A673 (cell line): ENCODE data around the gene VPS13D.

ENCODE experiments used
- EZH2 ChIP-seq: fragments of 200-600 bp; sonication (generic); IDR thresholded peaks from 2 replicates; pipeline ENCODE4 v1.6.1; 2017; ENCODE audit warnings: borderline replicate concordance, low read depth, mild to moderate bottlenecking, mixed read lengths, antibody characterized with exemption, low read length; ENCODE audit not compliant: poor library complexity, severe bottlenecking
- TF ChIP-seq, protein P1 (sequence below): fragments of 300-800, 200-600 bp; sonication (generic); conservative IDR thresholded peaks from 2 replicates; pipeline ENCODE4 v1.5.1; 2017; ENCODE audit warnings: low read depth, mild to moderate bottlenecking, antibody characterized with exemption, low read length, moderate library complexity, mixed read lengths

DNA sequence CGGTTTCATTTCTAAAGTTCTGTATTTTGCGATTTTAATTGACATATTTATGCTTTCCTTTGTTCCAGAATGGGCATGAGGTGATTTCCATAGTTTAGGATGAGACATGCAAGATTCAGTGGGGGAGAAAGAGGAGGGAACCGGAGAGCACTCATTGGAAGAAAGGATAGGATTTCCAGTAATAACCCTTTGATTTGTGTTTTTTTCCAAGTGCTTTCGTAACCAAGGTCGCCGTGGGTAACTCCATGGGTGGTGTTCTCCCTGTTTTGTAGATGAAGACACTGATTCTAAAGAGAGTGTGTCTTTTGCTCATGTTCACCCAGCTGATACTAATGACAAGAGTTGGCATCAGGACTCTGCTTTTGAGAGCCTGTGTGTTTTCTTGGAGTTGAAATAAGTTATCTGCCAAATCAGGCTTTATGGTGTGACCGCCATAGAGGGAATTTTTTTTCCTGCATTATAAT lies 218.1 kb downstream of the VPS13D start:
- TF ChIP-seq, protein P1, sequence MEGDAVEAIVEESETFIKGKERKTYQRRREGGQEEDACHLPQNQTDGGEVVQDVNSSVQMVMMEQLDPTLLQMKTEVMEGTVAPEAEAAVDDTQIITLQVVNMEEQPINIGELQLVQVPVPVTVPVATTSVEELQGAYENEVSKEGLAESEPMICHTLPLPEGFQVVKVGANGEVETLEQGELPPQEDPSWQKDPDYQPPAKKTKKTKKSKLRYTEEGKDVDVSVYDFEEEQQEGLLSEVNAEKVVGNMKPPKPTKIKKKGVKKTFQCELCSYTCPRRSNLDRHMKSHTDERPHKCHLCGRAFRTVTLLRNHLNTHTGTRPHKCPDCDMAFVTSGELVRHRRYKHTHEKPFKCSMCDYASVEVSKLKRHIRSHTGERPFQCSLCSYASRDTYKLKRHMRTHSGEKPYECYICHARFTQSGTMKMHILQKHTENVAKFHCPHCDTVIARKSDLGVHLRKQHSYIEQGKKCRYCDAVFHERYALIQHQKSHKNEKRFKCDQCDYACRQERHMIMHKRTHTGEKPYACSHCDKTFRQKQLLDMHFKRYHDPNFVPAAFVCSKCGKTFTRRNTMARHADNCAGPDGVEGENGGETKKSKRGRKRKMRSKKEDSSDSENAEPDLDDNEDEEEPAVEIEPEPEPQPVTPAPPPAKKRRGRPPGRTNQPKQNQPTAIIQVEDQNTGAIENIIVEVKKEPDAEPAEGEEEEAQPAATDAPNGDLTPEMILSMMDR: no peak
- no peak for TF ChIP-seq EZH2
